Retinal pigment epithelial cell (primary cell): ENCODE measurements around the gene MACROD1.

Source experiments
- DNase-seq: peaks from one replicate; pipeline ENCODE4 v3.0.0-alpha.2; 2010; ENCODE audit warnings: low read depth
- H3K4me3 ChIP-seq: 2 replicates; pipeline ENCODE4 v1.5.1; 2011; ENCODE audit warnings: mild to moderate bottlenecking, low read length, control low read depth, moderate library complexity
- CTCF ChIP-seq: conservative IDR thresholded peaks from 2 replicates; pipeline ENCODE4 v1.5.1; 2011; ENCODE audit warnings: low read depth, low read length, control low read depth, inconsistent platforms

MACROD1 gene

GRCh38 chr11:64208086-64208795, 42.3 kb upstream of the MACROD1 start:
- no peak for DNase-seq
- no peak overlapping the region for H3K4me3 ChIP-seq
- no peak for TF ChIP-seq CTCF

GRCh38 chr11:64207256-64208085, 41.6 kb upstream of the MACROD1 start:
- TF ChIP-seq CTCF: no peak
- H3K4me3 ChIP-seq: no peak overlapping the region
- no peak for DNase-seq

- DNase-seq: no peak
- no peak for TF ChIP-seq CTCF
- no peak within 1 kb of the TSS for H3K4me3 ChIP-seq
Observed at GRCh38 chr11:64206457-64207255, 40.7 kb upstream of the MACROD1 start, which contains the start of gene FERMT3. TSS of gene FERMT3 (plus strand) at chr11:64206721. CDS start at chr11:64207365, 644 bp downstream.

GRCh38 chr11:64204464-64204989, 38.6 kb upstream of the MACROD1 start:
- DNase-seq: peak; percentile 82
- no peak overlapping the region for H3K4me3 ChIP-seq
- TF ChIP-seq CTCF: peak; percentile 91

GRCh38 chr11:64204080-64204440, 38.1 kb upstream of the MACROD1 start:
- no peak for TF ChIP-seq CTCF
- DNase-seq: no peak
- no peak overlapping the region for H3K4me3 ChIP-seq

GRCh38 chr11:64203421-64204079, 37.6 kb upstream of the MACROD1 start:
- no peak overlapping the region for H3K4me3 ChIP-seq
- no peak for TF ChIP-seq CTCF
- no peak for DNase-seq
